ENCODE data around the gene DHCR7. TPM values are rescaled to one million over a fixed set of nuclear protein-coding genes. Genes with fewer than 3 reads are reported as not detected.
"Not testable (repeated sequence)": the region's sequence is repeated elsewhere in the genome, so short reads cannot be mapped to it uniquely, and the experiment has no call there.

DHCR7 gene
- total RNA-seq, 1 donor: 58.3 TPM

GRCh38 chr11:71423181-71423790, 24.9 kb downstream of the DHCR7 start:
- Histone ChIP-seq H3K9me3 (ENCODE audit: low read depth, low read length) (no peaks in the 10 kb centered on the region), H3K4me2 (ENCODE audit: insufficient read depth, low read length) (no peak overlapping the region), H2AFZ (ENCODE audit: low read length) (no peak overlapping the region), H3K36me3 (ENCODE audit: insufficient read depth, low read length) (no peaks in the 10 kb centered on the region), H4K20me1 (ENCODE audit: insufficient read depth, low read length) (no peaks in the 10 kb centered on the region), H3K4me1 (ENCODE audit: insufficient read depth, low read length) (no peaks in the 10 kb centered on the region), H3K79me2 (ENCODE audit: insufficient read depth, low read length) (no peaks in the 10 kb centered on the region), H3K4me3 (ENCODE audit: insufficient read depth, low read length) (no peak overlapping the region), H3K27me3 (ENCODE audit: insufficient read depth, low read length) (peaks cover 6% of the 10 kb centered on the region), H3K27ac (ENCODE audit: low read depth, low read length) (no peak overlapping the region)
- no peak for DNase-seq (ENCODE audit: insufficient read length, low spot score, missing footprints)
- no peak for TF ChIP-seq CTCF (IDR thresholded peaks at IDR 0.05; ENCODE audit: extremely low read depth, low read depth, low read length)

- H3K4me1 ChIP-seq (ENCODE audit: insufficient read depth, low read length); DNase-seq (ENCODE audit: insufficient read length, low spot score, missing footprints); H3K9me3 ChIP-seq (ENCODE audit: low read depth, low read length); H4K20me1 ChIP-seq (ENCODE audit: insufficient read depth, low read length); H3K27ac ChIP-seq (ENCODE audit: low read depth, low read length); H2AFZ ChIP-seq (ENCODE audit: low read length); H3K4me3 ChIP-seq (ENCODE audit: insufficient read depth, low read length); H3K4me2 ChIP-seq (ENCODE audit: insufficient read depth, low read length); H3K27me3 ChIP-seq (ENCODE audit: insufficient read depth, low read length); H3K79me2 ChIP-seq (ENCODE audit: insufficient read depth, low read length); H3K36me3 ChIP-seq (ENCODE audit: insufficient read depth, low read length): not testable (repeated sequence)
Measured at GRCh38 chr11:71422318-71422717, 25.9 kb downstream of the DHCR7 start.

- TF ChIP-seq CTCF (IDR thresholded peaks at IDR 0.05; ENCODE audit: extremely low read depth, low read depth, low read length): no peak
- no peak overlapping the region for H3K27ac ChIP-seq (ENCODE audit: low read depth, low read length)
- no peak for DNase-seq (ENCODE audit: insufficient read length, low spot score, missing footprints)
- H3K4me2 ChIP-seq (ENCODE audit: insufficient read depth, low read length): no peak overlapping the region
- H3K79me2 ChIP-seq (ENCODE audit: insufficient read depth, low read length): no peaks in the 10 kb centered on the region
- H3K36me3 ChIP-seq (ENCODE audit: insufficient read depth, low read length): no peaks in the 10 kb centered on the region
- H2AFZ ChIP-seq (ENCODE audit: low read length): no peak overlapping the region
- no peaks in the 10 kb centered on the region for H4K20me1 ChIP-seq (ENCODE audit: insufficient read depth, low read length)
- H3K4me1 ChIP-seq (ENCODE audit: insufficient read depth, low read length): no peaks in the 10 kb centered on the region
- H3K27me3 ChIP-seq (ENCODE audit: insufficient read depth, low read length): peaks cover 6% of the 10 kb centered on the region
- no peaks in the 10 kb centered on the region for H3K9me3 ChIP-seq (ENCODE audit: low read depth, low read length)
- no peak overlapping the region for H3K4me3 ChIP-seq (ENCODE audit: insufficient read depth, low read length)
Measured at GRCh38 chr11:71421392-71421950, 26.7 kb downstream of the DHCR7 start.

GRCh38 chr11:71420455-71421241, 27.5 kb downstream of the DHCR7 start:
- DNase-seq (ENCODE audit: insufficient read length, low spot score, missing footprints): peak; percentile 77
- no peaks in the 10 kb centered on the region for H3K4me1 ChIP-seq (ENCODE audit: insufficient read depth, low read length)
- no peaks in the 10 kb centered on the region for H3K79me2 ChIP-seq (ENCODE audit: insufficient read depth, low read length)
- no peaks in the 10 kb centered on the region for H3K36me3 ChIP-seq (ENCODE audit: insufficient read depth, low read length)
- no peak overlapping the region for H3K27ac ChIP-seq (ENCODE audit: low read depth, low read length)
- no peak overlapping the region for H3K4me2 ChIP-seq (ENCODE audit: insufficient read depth, low read length)
- no peak overlapping the region for H2AFZ ChIP-seq (ENCODE audit: low read length)
- H3K4me3 ChIP-seq (ENCODE audit: insufficient read depth, low read length): no peak overlapping the region
- TF ChIP-seq CTCF (IDR thresholded peaks at IDR 0.05; ENCODE audit: extremely low read depth, low read depth, low read length): peak; percentile 89
- H3K27me3 ChIP-seq (ENCODE audit: insufficient read depth, low read length): peaks cover 11% of the 10 kb centered on the region
- no peaks in the 10 kb centered on the region for H3K9me3 ChIP-seq (ENCODE audit: low read depth, low read length)
- H4K20me1 ChIP-seq (ENCODE audit: insufficient read depth, low read length): no peaks in the 10 kb centered on the region
